HL-60 (cell line): ENCODE results near the gene PRELID2.

Source experiments
- CTCF ChIP-seq: IDR thresholded peaks from one replicate; pipeline ENCODE4 v1.5.1; 2011; ENCODE audit warnings: low read length, control low read depth, inconsistent platforms; ENCODE audit not compliant: insufficient read depth
- REST ChIP-seq: IDR thresholded peaks from 2 replicates; pipeline ENCODE4 v1.6.1; 2012; ENCODE audit warnings: low read depth; ENCODE audit not compliant: insufficient replicate concordance

- TF ChIP-seq CTCF (no peak), REST (no peak)
Observed at GRCh38 chr5:145834554-145834916, 607 bp downstream of the PRELID2 start.
